ENCODE results near the gene MYADML2. TPM values are rescaled to one million over a fixed set of nuclear protein-coding genes. Genes with fewer than 3 reads are reported as not detected.

The MYADML2 gene
- not detected for total RNA-seq
- polyA plus RNA-seq (2013, experiment 1 of 2) = not detected
- 0.69 TPM for polyA plus RNA-seq (2013, experiment 2 of 2)
- total RNA-seq = 0 to 0.11 (median 0) reads per million in 172 experiments

- CTCF ChIA-PET = interaction anchor here (1.6 kb wide), 1 partner anchor 12 kb away, joined by 4 read pairs; no protein-coding TSS in a partner anchor
- no peak for TF ChIP-seq CTCF (IDR thresholded peaks at IDR 0.05)
- intact Hi-C loops (cut with DNase I, micrococcal nuclease) = no loop called here
- no peaks in the 10 kb centered on the region for H3K9me3 Mint-ChIP-seq
- no peak within 1 kb of the TSS for H3K4me3 ChIP-seq (ENCODE audit: low read length)
- H3K4me1 Mint-ChIP-seq (ENCODE audit: low read depth) = no peaks in the 10 kb centered on the region
- H3K27me3 Mint-ChIP-seq = no peaks in the 10 kb centered on the region
- H3K27ac ChIP-seq (ENCODE audit: low read depth in 1 of 2, low read length in 2 of 2) = no peak within 1 kb of the TSS
- H3K27ac Mint-ChIP-seq = no peak within 1 kb of the TSS
- ATAC-seq (ENCODE audit: poor library complexity) (no peak), DNase-seq (no peak)
- POLR2A ChIA-PET = no interaction called here
- H3K36me3 Mint-ChIP-seq (ENCODE audit: low read depth) = no peaks in the 10 kb centered on the region
- no peaks in the 10 kb centered on the region for H3K4me1 ChIP-seq (ENCODE audit: insufficient read depth, low read length)
- H3K27me3 ChIP-seq (ENCODE audit: control insufficient read depth in 1 of 2, insufficient read depth in 2 of 2, low read length in 2 of 2) = peaks cover 0 to 2% of the 10 kb centered on the region in 2 experiments
- no peak within 1 kb of the TSS for H3K4me3 Mint-ChIP-seq
- no peaks in the 10 kb centered on the region for H3K36me3 ChIP-seq (ENCODE audit: insufficient read depth, low read length)
- H3K9me3 ChIP-seq (ENCODE audit: control insufficient read depth in 1 of 2, insufficient read depth in 1 of 2, low read length in 2 of 2) = no peaks in the 10 kb centered on the region
Observed at GRCh38 chr17:81947189-81947588, at the start of gene MYADML2. MYADML2 (minus strand) TSS chr17:81947233; CDS start chr17:81941741, 5,492 bp downstream.

- peaks cover 10% of the 10 kb centered on the region for H3K36me3 Mint-ChIP-seq (ENCODE audit: low read depth)
- intact Hi-C loops (cut with DNase I, micrococcal nuclease) = no loop called here
- no peaks in the 10 kb centered on the region for H3K27me3 Mint-ChIP-seq
- H3K9me3 Mint-ChIP-seq = no peaks in the 10 kb centered on the region
- H3K4me1 Mint-ChIP-seq (ENCODE audit: low read depth) = no peaks in the 10 kb centered on the region
- ChIA-PET CTCF (interaction anchor here (0.6 kb wide), 1 partner anchor 36 kb away, joined by 4 read pairs; no protein-coding TSS in a partner anchor), POLR2A (no interaction called here)
- Histone ChIP-seq H3K27ac (ENCODE audit: low read depth in 1 of 2, low read length in 2 of 2) (no peak overlapping the region), H3K4me3 (ENCODE audit: low read length) (no peak overlapping the region), H3K4me1 (ENCODE audit: insufficient read depth, low read length) (no peaks in the 10 kb centered on the region), H3K27me3 (ENCODE audit: control insufficient read depth in 1 of 2, insufficient read depth in 2 of 2, low read length in 2 of 2) (no peaks in the 10 kb centered on the region), H3K9me3 (ENCODE audit: control insufficient read depth in 1 of 2, insufficient read depth in 1 of 2, low read length in 2 of 2) (no peaks in the 10 kb centered on the region), H3K36me3 (ENCODE audit: insufficient read depth, low read length) (no peaks in the 10 kb centered on the region)
- H3K4me3 Mint-ChIP-seq = no peak overlapping the region
- no peak overlapping the region for H3K27ac Mint-ChIP-seq
- ATAC-seq (ENCODE audit: poor library complexity) (no peak), DNase-seq (no peak)
- TF ChIP-seq CTCF (IDR thresholded peaks at IDR 0.05) = no peak
Observed at GRCh38 chr17:81996232-81996756, 49.3 kb upstream of the MYADML2 start.

- DNase-seq (no peak), ATAC-seq (ENCODE audit: poor library complexity) (no peak)
- ChIA-PET CTCF (interaction anchor here (0.6 kb wide), 1 partner anchor 36 kb away, joined by 4 read pairs; no protein-coding TSS in a partner anchor), POLR2A (no interaction called here)
- H3K9me3 ChIP-seq (ENCODE audit: control insufficient read depth in 1 of 2, insufficient read depth in 1 of 2, low read length in 2 of 2) = no peaks in the 10 kb centered on the region
- no peak for TF ChIP-seq CTCF (IDR thresholded peaks at IDR 0.05)
- Mint-ChIP-seq H3K4me3 (no peak overlapping the region), H3K27ac (no peak overlapping the region), H3K36me3 (ENCODE audit: low read depth) (peaks cover 12% of the 10 kb centered on the region), H3K27me3 (no peaks in the 10 kb centered on the region), H3K9me3 (no peaks in the 10 kb centered on the region), H3K4me1 (ENCODE audit: low read depth) (peaks cover 3% of the 10 kb centered on the region)
- H3K27me3 ChIP-seq (ENCODE audit: control insufficient read depth in 1 of 2, insufficient read depth in 2 of 2, low read length in 2 of 2) = no peaks in the 10 kb centered on the region
- H3K27ac ChIP-seq (ENCODE audit: low read depth in 1 of 2, low read length in 2 of 2) = no peak overlapping the region
- intact Hi-C loops (cut with DNase I, micrococcal nuclease) = no loop called here
- H3K4me1 ChIP-seq (ENCODE audit: insufficient read depth, low read length) = no peaks in the 10 kb centered on the region
- no peaks in the 10 kb centered on the region for H3K36me3 ChIP-seq (ENCODE audit: insufficient read depth, low read length)
- no peak overlapping the region for H3K4me3 ChIP-seq (ENCODE audit: low read length)
Observed at GRCh38 chr17:81995463-81996231, 48.6 kb upstream of the MYADML2 start.

Measured in CD4-positive, alpha-beta T cell (primary cell).